IMR-90 (cell line): ENCODE measurements around the gene CWF19L1. TPM values are rescaled to one million over a fixed set of nuclear protein-coding genes. Genes with fewer than 3 reads are reported as not detected.

Experiments used
- ATAC-seq: fragments of 200-7000 bp; cut with Tn5 transposase; 2 replicates; pipeline ENCODE4 v1.9.1; 2020; ENCODE audit warnings: low read depth, mild to moderate bottlenecking, moderate library complexity
- BruUV-seq: library from RNA; stranded (reverse); fragments of 400-500 nt; replicated peaks from 2 replicates; lab custom pipeline; 2021; lab: Mats Ljungman, UMichigan
- CTCF ChIA-PET: fragments of 300-600 bp; formaldehyde crosslinking; extraction: SDS; loops from one replicate; lab custom pipeline; 2021; ENCODE audit warnings: antibody characterized with exemption; lab: Yijun Ruan, JAX
- POLR2A ChIA-PET: fragments of 300-600 bp; sonication (Branson Sonifier 250); formaldehyde crosslinking; loops from one replicate; lab custom pipeline; 2022; ENCODE audit warnings: antibody characterized with exemption; ENCODE audit not compliant: unreplicated experiment; lab: Charles Lee
- DNase-seq: peaks from one replicate; pipeline ENCODE4 v3.0.0; 2013
- H2AFZ ChIP-seq: replicated peaks from 2 replicates; pipeline ENCODE3; 2013; ENCODE audit warnings: low read length, mild to moderate bottlenecking; ENCODE audit not compliant: poor library complexity
- H2AK5ac ChIP-seq: 2 replicates; pipeline ENCODE4 v1.6.1; 2013; ENCODE audit warnings: low read depth, low read length, inconsistent platforms
- H2AK9ac ChIP-seq: replicated peaks from 2 replicates; pipeline ENCODE3; 2013; ENCODE audit warnings: mild to moderate bottlenecking, low read depth, low read length, moderate library complexity; ENCODE audit not compliant: poor library complexity
- H2BK120ac ChIP-seq: 2 replicates; pipeline ENCODE4 v1.6.1; 2013; ENCODE audit warnings: low read depth, low read length, inconsistent platforms
- H2BK15ac ChIP-seq: 3 replicates; pipeline ENCODE4 v1.6.1; 2013; ENCODE audit warnings: low read depth, low read length, inconsistent platforms
- H2BK20ac ChIP-seq: 2 replicates; pipeline ENCODE4 v1.6.1; 2013; ENCODE audit warnings: low read depth, mild to moderate bottlenecking, inconsistent platforms, low read length, moderate library complexity
- H2BK5ac ChIP-seq: 2 replicates; pipeline ENCODE4 v1.6.1; 2013; ENCODE audit warnings: mild to moderate bottlenecking, low read depth, low read length, inconsistent platforms; ENCODE audit not compliant: poor library complexity, severe bottlenecking
- H3K14ac ChIP-seq: replicated peaks from 2 replicates; pipeline ENCODE4 v1.6.1; 2013; ENCODE audit warnings: low read depth, low read length, inconsistent platforms
- H3K18ac ChIP-seq: 2 replicates; pipeline ENCODE4 v1.6.1; 2013; ENCODE audit warnings: low read depth, low read length, control low read depth
- H3K23ac ChIP-seq: 2 replicates; pipeline ENCODE4 v1.6.1; 2013; ENCODE audit warnings: low read depth, low read length, inconsistent platforms
- H3K27ac ChIP-seq: 2 replicates; pipeline ENCODE4 v1.5.1; 2013; ENCODE audit warnings: mild to moderate bottlenecking, control low read depth, low read length; ENCODE audit not compliant: insufficient read depth
- H3K27me3 ChIP-seq: 2 replicates; pipeline ENCODE4 v1.6.1; 2013; ENCODE audit warnings: low read length; ENCODE audit not compliant: control insufficient read depth, insufficient read depth
- H3K36me3 ChIP-seq: 2 replicates; pipeline ENCODE4 v1.6.1; 2013; ENCODE audit warnings: low read length, mixed read lengths; ENCODE audit not compliant: control insufficient read depth, insufficient read depth
- H3K4ac ChIP-seq: 2 replicates; pipeline ENCODE4 v1.6.1; 2013; ENCODE audit warnings: low read depth, low read length, inconsistent platforms
- H3K4me1 ChIP-seq: 2 replicates; pipeline ENCODE4 v1.6.1; 2013; ENCODE audit warnings: low read length, mixed read lengths; ENCODE audit not compliant: control insufficient read depth, insufficient read depth
- H3K4me2 ChIP-seq: 2 replicates; pipeline ENCODE4 v1.6.1; 2013; ENCODE audit warnings: low read depth, mild to moderate bottlenecking, control low read depth, low read length, moderate library complexity
- H3K4me3 ChIP-seq: 2 replicates; pipeline ENCODE4 v1.5.1; 2013; ENCODE audit warnings: low read depth, mild to moderate bottlenecking, control low read depth, low read length, moderate library complexity; ENCODE audit not compliant: insufficient read depth
- H3K56ac ChIP-seq: 2 replicates; pipeline ENCODE4 v1.6.1; 2013; ENCODE audit warnings: low read length, inconsistent platforms; ENCODE audit not compliant: insufficient read depth; ENCODE audit errors: extremely low read depth
- H3K79me1 ChIP-seq, 2 experiments: 2 replicates each; pipeline ENCODE4 v1.6.1; 2013; ENCODE audit warnings: low read length in 2 of 2, inconsistent platforms in 1 of 2, low read depth in 1 of 2
- H3K9ac ChIP-seq: 2 replicates; pipeline ENCODE4 v1.6.1; 2013; ENCODE audit warnings: low read depth, low read length, control low read depth
- H3K9me1 ChIP-seq: 2 replicates; pipeline ENCODE4 v1.6.1; 2013; ENCODE audit warnings: low read length, inconsistent platforms; ENCODE audit not compliant: insufficient read depth
- H3K9me3 ChIP-seq: 2 replicates; pipeline ENCODE4 v1.6.1; 2013; ENCODE audit warnings: low read length; ENCODE audit not compliant: control insufficient read depth, insufficient read depth
- H4K20me1 ChIP-seq: 2 replicates; pipeline ENCODE4 v1.6.1; 2013; ENCODE audit warnings: low read length, inconsistent platforms; ENCODE audit not compliant: insufficient read depth
- H4K5ac ChIP-seq: 2 replicates; pipeline ENCODE4 v1.6.1; 2013; ENCODE audit warnings: mild to moderate bottlenecking, low read depth, low read length, control low read depth
- H4K8ac ChIP-seq, 2 experiments: 2 replicates each; pipeline ENCODE4 v1.6.1; 2013; ENCODE audit warnings: low read depth in 2 of 2, low read length in 2 of 2, control low read depth in 1 of 2, inconsistent platforms in 1 of 2
- H4K91ac ChIP-seq: 2 replicates; pipeline ENCODE4 v1.6.1; 2013; ENCODE audit warnings: low read depth, low read length, inconsistent platforms; ENCODE audit not compliant: insufficient read depth
- CEBPB ChIP-seq: IDR thresholded peaks from 2 replicates; pipeline ENCODE4 v1.6.1; 2012; ENCODE audit warnings: low read depth, low read length, improper control_type of control experiment
- CHD1 ChIP-seq: IDR thresholded peaks from 2 replicates; pipeline ENCODE4 v1.6.1; 2012; ENCODE audit warnings: low read depth, low read length, improper control_type of control experiment
- FOS ChIP-seq: fragments of 150-350 bp; IDR thresholded peaks from 2 replicates; pipeline ENCODE4 v1.6.1; 2016; ENCODE audit warnings: low read depth, low read length
- MAFK ChIP-seq: IDR thresholded peaks from 2 replicates; pipeline ENCODE4 v1.6.1; 2012; ENCODE audit warnings: low read depth, low read length, improper control_type of control experiment
- MAZ ChIP-seq: IDR thresholded peaks from 2 replicates; pipeline ENCODE4 v1.6.1; 2012; ENCODE audit warnings: low read depth, mild to moderate bottlenecking, low read length, improper control_type of control experiment, moderate library complexity, borderline replicate concordance
- MXI1 ChIP-seq: IDR thresholded peaks from 2 replicates; pipeline ENCODE4 v1.6.1; 2012; ENCODE audit warnings: low read depth, mild to moderate bottlenecking, low read length, moderate library complexity, borderline replicate concordance
- POLR2A ChIP-seq: IDR thresholded peaks from 2 replicates; pipeline ENCODE4 v1.6.1; 2012; ENCODE audit warnings: mild to moderate bottlenecking, low read depth, low read length
- RAD21 ChIP-seq: IDR thresholded peaks from 2 replicates; pipeline ENCODE4 v1.6.1; 2012; ENCODE audit warnings: low read length, improper control_type of control experiment
- RCOR1 ChIP-seq: IDR thresholded peaks from 2 replicates; pipeline ENCODE4 v1.6.1; 2012; ENCODE audit warnings: mild to moderate bottlenecking, low read length, improper control_type of control experiment; ENCODE audit not compliant: insufficient replicate concordance
- RFX5 ChIP-seq: IDR thresholded peaks from 2 replicates; pipeline ENCODE4 v1.8.0; 2012; ENCODE audit warnings: low read depth, mild to moderate bottlenecking, low read length, moderate library complexity
- SMC3 ChIP-seq: fragments of 150-350 bp; IDR thresholded peaks from 2 replicates; pipeline ENCODE4 v1.6.1; 2016; ENCODE audit warnings: low read depth, mild to moderate bottlenecking, antibody characterized with exemption, low read length, moderate library complexity
- WGBS, 2 experiments: methylation state at CpG; one replicate each; pipeline versions ENCODE4 v1.1.5 to v1.1.7; 2013; ENCODE audit warnings: missing lambda C conversion rate in 2 of 2; ENCODE audit not compliant: insufficient read length in 1 of 2; ENCODE audit errors: extremely low coverage in 2 of 2; 5-methylcytosine and 5-hydroxymethylcytosine counted together
- dilution Hi-C: fragments of 300-500 bp; cut with HindIII; formaldehyde crosslinking; loops from one replicate; pipeline ENCODE4 v1.14.3; 2018; ENCODE audit warnings: low sequenced_read_pairs; ENCODE audit not compliant: unreplicated experiment
- in situ Hi-C: fragments of 300-500 bp; cut with MboI; formaldehyde crosslinking; loops from 3 replicates; pipeline ENCODE4 v1.14.3; 2019; ENCODE audit warnings: low sequenced_read_pairs, inconsistent platforms, mixed read lengths
- intact Hi-C: fragments of 100-400 bp; cut with micrococcal nuclease; formaldehyde crosslinking; loops from 2 replicates; pipeline ENCODE4 v1.10.0; 2022
- polyA plus RNA-seq, 3 experiments: library from polyadenylated mRNA; depleted of rRNA; stranded (reverse); fragments of >200 nt; gene quantifications; 2 replicates each; pipeline ENCODE4 v1.2.3, GENCODE V29; 2012; ENCODE audit warnings: low replicate concordance in 1 of 3
- total RNA-seq: library from RNA; depleted of rRNA; stranded (reverse); fragments of >200 nt; gene quantifications from 2 replicates; pipeline ENCODE4 v1.2.3, GENCODE V29; 2012

CWF19L1 gene
- total and polyA plus RNA-seq, 2 of the 4 experiments (the other 2 are of a cell fraction), result 10.2 to 30.8 TPM

DNA sequence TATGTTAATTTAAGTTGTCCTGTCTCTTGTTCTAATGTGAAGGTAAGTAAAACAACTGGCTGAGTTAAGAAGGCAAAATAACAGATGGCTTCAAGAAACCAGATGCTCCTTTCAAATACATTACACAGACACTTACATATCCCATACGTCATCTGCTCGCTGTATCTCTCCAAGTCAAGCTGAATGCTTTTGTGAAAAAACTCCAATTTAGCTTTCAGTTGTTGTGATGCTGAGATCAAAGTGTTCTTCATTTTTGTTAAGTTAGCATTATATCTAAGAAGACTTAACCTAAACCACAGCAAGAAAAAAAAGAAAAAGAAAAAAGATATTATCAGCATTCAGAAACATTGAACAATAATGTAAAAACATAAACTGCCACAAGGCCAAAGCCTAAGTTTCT lies 63.1 kb downstream of the CWF19L1 start:
- dilution Hi-C loops (no loop called here), intact Hi-C loops (no loop called here), in situ Hi-C loops (no loop called here)
- Histone ChIP-seq H2AK5ac (no peak overlapping the region), H2BK15ac (no peak overlapping the region), H3K36me3 (peaks cover 25% of the 10 kb centered on the region), H4K91ac (no peak overlapping the region), H3K18ac (no peak overlapping the region), H3K9me1 (no peaks in the 10 kb centered on the region), H3K4me2 (no peak overlapping the region), H2AK9ac (no peak overlapping the region), H3K56ac (no peak overlapping the region), H3K27ac (no peak overlapping the region), H3K9me3 (no peaks in the 10 kb centered on the region), H2BK20ac (no peak overlapping the region), H2BK5ac (no peak overlapping the region), H2AFZ (no peak overlapping the region), H2BK120ac (no peak overlapping the region), H3K4me3 (no peak overlapping the region), H3K23ac (no peak overlapping the region), H4K5ac (no peak overlapping the region), H3K4me1 (no peaks in the 10 kb centered on the region; the same call in 1 of the 2 replicates), H4K20me1 (no peaks in the 10 kb centered on the region), H3K79me1 (no peaks in the 10 kb centered on the region; a peak in 1 of 4 replicates), H3K4ac (no peak overlapping the region), H3K27me3 (no peaks in the 10 kb centered on the region), H4K8ac (no peak overlapping the region), H3K9ac (no peak overlapping the region), H3K14ac (no peak overlapping the region)
- no peak for ATAC-seq
- no peak for DNase-seq
- TF ChIP-seq RCOR1, result no peak
- TF ChIP-seq POLR2A, result no peak
- no peak for TF ChIP-seq CHD1
- TF ChIP-seq MAZ, result no peak
- no peak for TF ChIP-seq SMC3
- no peak for TF ChIP-seq CEBPB
- no peak for TF ChIP-seq MAFK
- TF ChIP-seq FOS, result no peak
- no peak for TF ChIP-seq MXI1
- no peak for TF ChIP-seq RFX5
- no peak for TF ChIP-seq RAD21
- WGBS, 2 experiments, result no CpG with 5 or more reads among the region's 2 CpGs
- ChIA-PET CTCF (no interaction called here), POLR2A (no interaction called here)
- no TSS peak for BruUV-seq
